GM18526 (cell line): Measurements from ENCODE around the gene OR13C9.
"Not testable (repeated sequence)": the region's sequence is repeated elsewhere in the genome, so short reads cannot be mapped to it uniquely, and the experiment has no call there.

Experiments
- POLR2A ChIP-seq: IDR thresholded peaks from 3 replicates; pipeline ENCODE4 v1.6.1; 2011; ENCODE audit not compliant: insufficient read length; ENCODE audit errors: extremely low read depth

Gene OR13C9, protein sequence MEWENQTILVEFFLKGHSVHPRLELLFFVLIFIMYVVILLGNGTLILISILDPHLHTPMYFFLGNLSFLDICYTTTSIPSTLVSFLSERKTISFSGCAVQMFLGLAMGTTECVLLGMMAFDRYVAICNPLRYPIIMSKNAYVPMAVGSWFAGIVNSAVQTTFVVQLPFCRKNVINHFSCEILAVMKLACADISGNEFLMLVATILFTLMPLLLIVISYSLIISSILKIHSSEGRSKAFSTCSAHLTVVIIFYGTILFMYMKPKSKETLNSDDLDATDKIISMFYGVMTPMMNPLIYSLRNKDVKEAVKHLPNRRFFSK

DNA sequence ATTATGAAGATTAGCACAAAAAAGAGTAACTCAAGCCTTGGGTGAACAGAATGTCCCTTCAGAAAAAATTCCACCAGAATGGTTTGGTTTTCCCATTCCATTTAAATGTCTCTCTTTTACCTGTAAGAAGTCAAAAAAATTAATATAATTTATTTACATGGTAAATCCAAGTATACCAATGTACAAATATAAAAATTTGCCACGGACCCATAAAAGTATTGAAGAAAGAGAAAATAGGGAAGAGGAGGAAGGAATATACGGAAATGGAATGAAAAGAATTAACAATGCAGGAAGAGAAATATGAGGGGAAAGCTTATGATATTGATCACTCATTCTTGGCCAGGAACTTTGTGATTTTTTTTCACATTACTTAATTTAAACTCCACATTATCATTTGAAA is at the start of gene OR13C9:
Gene OR13C9, minus strand, starts transcription at position 101 of the 400 bp plus-strand sequence. Its CDS starts 0 bp downstream, at position 101.
- TF ChIP-seq POLR2A, result no peak

DNA sequence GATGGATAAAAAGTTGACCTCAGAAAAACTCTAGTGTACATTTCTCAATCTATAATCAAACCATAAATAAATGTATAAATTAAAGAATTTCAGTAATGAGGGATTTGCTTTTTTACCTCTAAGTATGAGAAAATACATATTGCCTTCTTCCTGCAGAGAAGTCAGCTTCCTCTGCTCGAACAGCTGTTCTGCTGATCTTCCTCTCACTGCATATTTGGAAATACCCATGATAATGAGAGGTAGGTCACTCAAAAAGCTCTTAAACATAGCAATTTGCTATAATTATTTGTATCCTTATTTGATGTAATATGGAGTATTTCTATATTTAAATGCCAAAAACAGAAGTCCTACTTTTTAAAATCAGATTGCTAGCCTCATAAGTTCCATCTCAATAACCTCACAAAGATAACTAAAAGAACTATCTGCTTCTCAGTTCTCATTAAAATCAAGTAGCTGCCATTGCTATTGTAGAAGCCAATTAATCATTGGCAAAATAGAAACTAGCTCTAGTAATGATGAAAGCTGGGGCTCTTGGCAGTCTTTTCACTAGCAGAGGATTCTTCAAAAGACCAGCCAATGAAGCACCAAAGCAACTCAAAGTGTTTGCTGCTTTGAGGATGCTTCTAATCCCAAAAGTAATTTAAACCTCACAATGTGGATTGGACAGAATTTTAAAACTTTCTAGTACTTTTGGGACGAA is 40.6 kb upstream of the OR13C9 start:
- no peak for TF ChIP-seq POLR2A

DNA sequence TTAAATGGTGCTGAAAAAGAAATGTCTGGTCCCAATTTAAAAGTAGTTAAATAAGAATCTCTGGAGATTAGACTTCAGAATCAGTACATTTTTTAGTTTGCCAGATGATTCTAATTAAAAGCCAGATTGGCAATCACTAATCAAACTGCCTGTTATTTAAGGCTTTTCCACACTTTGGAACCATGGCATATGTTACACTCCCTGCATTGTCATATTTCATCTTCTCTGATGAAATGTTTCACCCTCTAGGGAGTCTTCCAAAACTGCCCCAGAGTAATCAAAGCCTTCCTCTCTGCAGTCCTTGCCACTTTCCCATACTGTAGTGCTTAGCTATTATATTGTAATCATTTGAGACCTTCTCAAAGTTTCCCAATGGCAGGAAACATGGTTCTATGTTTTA is 17.5 kb upstream of the OR13C9 start:
- TF ChIP-seq POLR2A, result no peak

DNA sequence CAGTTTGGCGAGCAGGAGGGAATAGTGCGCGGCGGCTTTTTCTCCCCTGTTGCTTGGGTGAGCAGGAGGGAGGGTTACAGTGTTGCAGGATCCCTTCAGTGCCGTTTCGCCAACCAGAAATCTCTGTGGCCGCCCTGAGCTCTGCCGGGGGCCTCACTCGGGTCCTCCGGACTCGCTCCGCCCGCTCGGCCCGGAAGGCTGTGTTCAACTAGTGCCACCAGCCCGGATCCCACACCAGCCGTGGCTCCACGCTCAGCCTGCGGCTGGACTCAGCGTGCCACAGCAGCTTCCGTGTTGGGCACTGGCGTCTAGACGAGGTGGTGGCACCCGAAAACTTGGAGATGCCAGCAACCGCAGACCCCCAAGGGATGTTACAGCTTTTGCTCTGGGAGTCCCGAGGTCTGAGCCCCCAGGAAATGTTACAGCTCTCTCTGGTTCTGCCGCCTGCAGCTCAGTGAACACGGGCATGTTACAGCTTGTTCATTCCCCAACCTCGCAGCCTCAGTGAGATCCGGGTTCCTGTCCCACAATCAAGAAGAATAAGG is 16.0 kb upstream of the OR13C9 start:
- no peak for TF ChIP-seq POLR2A

DNA sequence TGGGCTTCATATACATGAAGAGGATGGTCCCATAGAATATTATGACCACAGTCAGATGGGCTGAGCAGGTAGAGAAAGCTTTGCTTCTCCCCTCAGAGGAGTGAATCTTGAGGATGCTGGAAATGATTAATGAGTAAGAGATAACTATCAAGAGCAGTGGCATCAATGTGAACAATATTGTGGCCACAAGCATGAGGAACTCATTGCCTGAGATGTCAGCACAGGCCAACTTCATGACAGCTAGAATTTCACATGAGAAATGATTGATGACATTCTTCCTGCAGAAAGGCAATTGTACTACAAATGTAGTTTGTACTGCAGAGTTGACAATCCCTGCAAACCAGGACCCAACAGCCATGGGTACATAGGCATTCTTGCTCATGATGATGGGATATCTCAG is 586 bp downstream of the OR13C9 start:
- no peak for TF ChIP-seq POLR2A

DNA sequence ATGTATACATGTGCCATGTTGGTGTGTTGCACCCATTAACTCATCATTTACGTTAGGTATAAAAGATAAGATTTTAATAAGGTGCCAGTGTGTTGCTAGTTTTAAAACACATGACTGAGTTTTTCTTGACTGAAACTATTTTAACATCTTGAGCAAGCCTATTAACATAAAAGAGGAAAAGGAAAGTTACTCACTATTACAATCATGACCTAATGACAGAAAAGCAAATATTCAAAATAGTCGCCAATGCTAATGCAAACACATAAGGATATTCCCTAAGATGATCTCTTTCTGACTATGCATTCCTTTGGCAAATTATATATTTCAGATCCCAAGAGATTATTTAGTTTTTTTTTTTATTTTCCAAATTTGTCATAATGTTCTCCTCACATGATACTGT is 6.8 kb downstream of the OR13C9 start:
- no peak for TF ChIP-seq POLR2A

DNA sequence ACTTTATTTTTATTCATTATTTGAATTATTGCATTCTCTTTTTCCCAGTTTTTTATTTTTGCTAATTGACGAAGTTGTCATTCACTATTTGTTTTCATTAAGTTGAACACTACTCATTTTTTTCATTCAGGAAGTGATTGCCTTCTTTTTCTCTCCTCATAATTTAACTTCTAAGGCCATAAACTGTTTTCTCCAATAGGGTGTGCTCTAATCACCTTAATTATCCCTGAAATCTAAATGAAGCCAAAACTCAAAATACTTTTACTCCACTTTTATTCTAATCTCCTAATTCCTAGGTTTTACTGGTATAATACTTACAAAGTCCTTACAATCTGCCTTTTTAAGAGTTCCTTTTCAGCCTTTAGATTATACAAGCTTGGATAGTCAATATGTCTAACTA is 9.7 kb downstream of the OR13C9 start:
- no peak for TF ChIP-seq POLR2A

DNA sequence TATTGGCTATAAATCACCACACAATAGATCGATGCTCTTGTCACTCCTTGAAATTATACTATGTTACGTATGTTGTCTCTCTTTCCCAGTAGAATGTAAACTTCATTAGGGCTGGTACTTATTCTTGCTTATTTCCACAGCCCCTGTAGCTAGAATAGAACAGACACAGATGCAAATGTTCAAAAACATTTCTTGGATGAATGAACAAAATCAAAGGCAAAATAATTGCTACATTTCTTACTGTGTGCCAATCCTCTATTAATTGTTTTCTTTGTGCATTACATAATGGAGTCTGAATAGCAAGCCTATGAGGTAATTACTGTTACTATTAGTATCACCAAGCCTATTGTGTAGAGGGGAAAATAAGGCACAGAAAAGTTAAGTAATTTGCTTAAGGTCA is 11.9 kb downstream of the OR13C9 start:
- TF ChIP-seq POLR2A, result no peak

DNA sequence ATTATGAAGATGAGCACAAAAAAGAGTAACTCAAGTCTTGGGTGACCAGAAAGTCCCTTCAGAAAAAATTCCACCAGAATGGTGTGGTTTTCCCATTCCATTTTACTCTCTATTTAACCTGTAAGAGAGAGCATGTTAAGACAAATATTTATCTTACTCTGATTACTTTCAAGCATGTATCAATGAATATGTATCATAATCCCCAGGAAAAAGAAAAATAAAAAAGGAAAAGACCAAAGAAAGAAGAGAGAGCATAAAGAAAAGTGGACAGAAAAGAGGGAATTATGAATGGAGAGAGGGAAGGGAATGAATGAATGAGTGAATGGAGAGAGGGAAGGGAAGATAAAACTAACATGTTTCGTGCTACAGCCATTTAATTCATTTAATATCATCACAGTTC is 12.5 kb downstream of the OR13C9 start, which contains the start of gene OR13C2:
Gene OR13C2, minus strand, starts transcription at position 101 of the 400 bp plus-strand sequence. Its CDS starts 0 bp downstream, at position 101.
- not testable (repeated sequence) for TF ChIP-seq POLR2A

DNA sequence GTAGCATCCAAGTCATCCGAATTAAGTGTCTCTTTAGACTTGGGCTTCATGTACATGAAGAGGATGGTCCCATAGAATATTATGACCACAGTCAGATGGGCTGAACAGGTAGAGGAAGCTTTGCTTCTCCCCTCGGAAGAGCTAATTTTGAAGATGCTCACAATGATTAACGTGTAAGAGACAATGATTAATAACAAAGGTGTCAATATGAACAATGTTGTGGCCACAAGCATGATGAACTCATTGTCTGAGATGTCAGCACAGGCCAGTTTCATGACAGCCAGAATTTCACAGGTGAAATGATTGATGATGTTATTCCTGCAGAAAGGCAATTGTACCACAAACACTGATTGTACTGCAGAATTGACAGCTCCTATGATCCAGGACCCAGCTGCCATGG is 13.2 kb downstream of the OR13C9 start:
- TF ChIP-seq POLR2A, result no peak

DNA sequence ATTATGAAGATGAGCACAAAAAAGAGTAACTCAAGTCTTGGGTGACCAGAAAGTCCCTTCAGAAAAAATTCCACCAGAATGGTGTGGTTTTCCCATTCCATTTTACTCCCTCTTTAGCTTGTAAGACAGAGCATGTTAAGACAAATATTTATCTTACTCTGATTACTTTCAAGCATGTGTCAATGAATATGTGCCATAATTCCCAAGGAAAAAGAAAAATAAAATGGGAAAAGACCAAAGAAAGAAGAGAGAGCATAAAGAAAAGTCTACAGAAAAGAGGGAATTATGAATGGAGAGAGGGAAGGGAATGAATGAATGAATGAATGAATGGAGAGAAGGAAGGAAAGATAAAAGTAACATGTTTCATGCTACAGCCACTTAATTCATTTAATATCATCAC is 18.7 kb downstream of the OR13C9 start, which contains the start of gene OR13C5:
Gene OR13C5, minus strand, starts transcription at position 101 of the 400 bp plus-strand sequence. Its CDS starts 0 bp downstream, at position 101.
- TF ChIP-seq POLR2A, result not testable (repeated sequence)

DNA sequence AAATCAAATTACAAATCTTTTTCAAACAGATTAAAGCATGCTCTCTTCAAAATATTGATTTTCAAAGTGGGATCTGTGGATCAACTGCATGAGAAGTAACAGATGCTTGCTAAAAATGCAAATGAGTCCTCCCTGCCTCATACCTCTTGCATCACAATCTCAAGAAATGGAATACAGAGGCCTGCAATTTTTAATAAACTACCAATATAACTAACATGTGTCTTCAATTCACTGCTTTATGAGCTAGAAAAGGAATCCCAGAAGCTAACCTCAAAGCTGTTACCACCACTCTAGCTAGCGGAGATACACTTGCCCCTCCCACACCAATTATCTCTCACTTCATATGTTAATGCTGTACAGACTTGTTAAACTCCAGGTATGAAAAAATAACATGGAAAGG is 28.4 kb downstream of the OR13C9 start:
- TF ChIP-seq POLR2A, result no peak

DNA sequence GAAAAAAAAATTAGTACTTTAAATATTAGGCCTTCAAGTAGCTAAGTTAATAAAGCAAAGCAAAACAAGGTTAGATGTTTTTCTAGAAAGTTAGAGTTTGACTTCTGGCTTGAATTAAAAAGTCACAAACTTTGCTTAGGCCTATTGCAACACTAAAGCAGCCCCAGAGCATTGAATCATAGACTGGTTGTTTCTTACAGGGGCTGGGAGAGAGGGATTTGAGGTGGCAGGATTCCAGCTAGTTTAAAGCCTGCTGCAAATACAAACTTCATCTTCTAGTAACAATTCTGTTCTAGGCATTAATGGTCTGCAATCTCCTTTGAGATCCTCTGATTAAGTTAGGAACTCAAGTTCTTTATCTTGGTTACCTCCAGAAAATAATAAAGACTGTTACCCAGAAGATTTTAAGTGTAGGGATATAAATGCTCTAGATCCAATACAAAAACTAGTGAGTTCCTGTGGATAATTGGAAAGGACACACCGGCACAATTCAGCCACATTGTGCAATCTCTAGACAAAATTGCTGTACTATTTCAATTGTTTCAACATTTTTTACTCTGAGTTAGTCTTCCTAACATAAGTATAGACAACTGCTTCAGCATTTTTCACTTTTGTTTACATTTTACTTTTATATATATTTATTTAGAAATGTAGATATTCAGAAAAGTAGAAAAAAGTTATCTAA is 31.4 kb downstream of the OR13C9 start:
- no peak for TF ChIP-seq POLR2A

DNA sequence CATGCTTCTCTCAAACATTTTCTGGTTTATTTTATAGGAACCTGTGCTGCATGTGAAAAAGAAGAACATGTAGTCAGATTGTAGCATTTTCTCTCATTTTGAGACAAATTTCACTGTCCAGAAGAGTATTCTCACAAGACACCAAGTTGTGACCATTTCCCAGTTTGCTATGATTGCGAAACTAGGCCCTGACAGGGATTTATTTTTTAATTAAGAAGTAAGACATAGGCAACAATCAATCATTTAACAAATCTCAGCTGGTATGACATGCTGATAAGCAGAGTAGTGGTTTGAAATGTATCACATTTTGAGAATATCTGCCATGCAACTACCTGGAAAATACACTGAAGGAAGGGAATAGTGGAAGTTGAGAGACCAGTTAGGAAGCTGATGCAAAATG is 37.4 kb downstream of the OR13C9 start:
- TF ChIP-seq POLR2A, result no peak

DNA sequence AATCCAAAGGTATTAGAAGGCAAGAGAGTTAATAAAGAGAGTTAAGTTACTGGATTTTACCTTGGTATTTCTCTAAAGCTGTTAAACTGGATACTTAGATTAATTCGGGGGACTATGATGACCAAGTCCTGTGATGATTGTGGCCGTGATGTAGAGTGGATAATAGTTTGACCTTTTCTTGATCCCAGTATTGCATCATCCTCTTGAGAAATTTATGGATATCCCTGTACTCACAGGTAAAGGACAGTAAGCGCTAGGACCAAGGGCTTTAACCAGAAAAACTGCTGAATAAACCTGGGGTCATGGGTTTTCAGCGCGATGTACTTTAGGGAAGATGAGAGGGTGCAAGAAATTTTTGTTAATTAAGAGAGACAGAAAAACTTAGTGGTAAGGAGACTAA is 40.7 kb downstream of the OR13C9 start:
- no peak for TF ChIP-seq POLR2A
